Kidney capillary endothelial cell (primary cell): ENCODE data around the gene FGL2.
"Not testable (repeated sequence)": the region's sequence is repeated elsewhere in the genome, so short reads cannot be mapped to it uniquely, and the experiment has no call there.

ENCODE experiments used
- DNase-seq: peaks from one replicate; pipeline ENCODE4 v3.0.0-alpha.2; 2018; ENCODE audit warnings: low spot score

Gene FGL2

GRCh38 chr7:77157034-77157433, 42.6 kb downstream of the FGL2 start:
- not testable (repeated sequence) for DNase-seq

- not testable (repeated sequence) for DNase-seq
Measured at GRCh38 chr7:77155601-77156377, 43.8 kb downstream of the FGL2 start.

GRCh38 chr7:77154917-77155464, 44.6 kb downstream of the FGL2 start:
- not testable (repeated sequence) for DNase-seq

GRCh38 chr7:77152232-77152631, 47.4 kb downstream of the FGL2 start:
- not testable (repeated sequence) for DNase-seq
